Measurements from ENCODE around the gene INHBB. TPM values are rescaled to one million over a fixed set of nuclear protein-coding genes. Genes with fewer than 3 reads are reported as not detected.

Gene INHBB
- total RNA-seq, 1 donor from 2014 or later = not detected

DNA sequence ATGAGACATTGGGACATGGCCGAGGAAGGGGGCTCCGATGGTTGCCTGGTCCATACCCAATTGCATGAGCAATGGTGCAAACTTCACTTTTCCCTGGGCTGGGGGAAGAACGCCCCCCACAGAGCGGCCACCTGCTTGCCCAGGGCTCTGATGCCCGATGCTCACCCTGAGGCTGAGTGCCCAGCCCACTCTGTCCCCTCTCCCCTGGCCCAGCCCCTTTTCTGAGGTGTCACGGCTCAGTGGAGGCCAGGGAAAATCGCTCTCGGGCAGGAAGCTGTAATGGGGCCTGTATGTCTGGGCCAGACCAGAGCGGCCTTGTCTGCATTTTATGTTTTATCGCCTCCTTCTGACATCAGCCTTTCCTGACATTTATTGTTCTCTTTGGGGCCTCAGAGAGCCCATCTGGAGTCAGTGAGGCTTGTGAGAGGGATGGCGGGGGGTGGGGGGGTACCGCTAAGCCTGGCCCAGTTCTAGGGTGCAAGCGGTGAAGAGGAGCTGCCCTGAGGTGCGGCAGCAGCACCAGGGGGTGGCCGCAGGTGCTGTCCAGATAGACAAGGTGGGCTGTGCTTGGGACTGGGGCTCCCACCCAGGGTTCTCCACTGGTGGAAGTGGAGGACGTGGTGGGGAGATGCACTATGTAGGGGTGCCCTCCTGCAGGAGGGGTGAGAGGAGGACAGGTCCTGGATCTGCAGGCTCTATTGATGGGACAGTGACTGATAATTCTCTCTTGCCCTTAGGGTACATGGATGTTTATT is 46.2 kb downstream of the INHBB start:
- Mint-ChIP-seq H3K4me1 (peaks cover 8% of the 10 kb centered on the region), H3K27ac (no peak overlapping the region), H3K27me3 (ENCODE audit: low read depth) (peaks cover 26% of the 10 kb centered on the region), H3K9me3 (no peaks in the 10 kb centered on the region), H3K36me3 (no peaks in the 10 kb centered on the region), H3K4me3 (no peak overlapping the region)
- peak in 1 of 2 experiments; percentile 24 for DNase-seq (ENCODE audit: low spot score in 2 of 2, unreplicated experiment in 2 of 2)
- TF ChIP-seq, protein P1, sequence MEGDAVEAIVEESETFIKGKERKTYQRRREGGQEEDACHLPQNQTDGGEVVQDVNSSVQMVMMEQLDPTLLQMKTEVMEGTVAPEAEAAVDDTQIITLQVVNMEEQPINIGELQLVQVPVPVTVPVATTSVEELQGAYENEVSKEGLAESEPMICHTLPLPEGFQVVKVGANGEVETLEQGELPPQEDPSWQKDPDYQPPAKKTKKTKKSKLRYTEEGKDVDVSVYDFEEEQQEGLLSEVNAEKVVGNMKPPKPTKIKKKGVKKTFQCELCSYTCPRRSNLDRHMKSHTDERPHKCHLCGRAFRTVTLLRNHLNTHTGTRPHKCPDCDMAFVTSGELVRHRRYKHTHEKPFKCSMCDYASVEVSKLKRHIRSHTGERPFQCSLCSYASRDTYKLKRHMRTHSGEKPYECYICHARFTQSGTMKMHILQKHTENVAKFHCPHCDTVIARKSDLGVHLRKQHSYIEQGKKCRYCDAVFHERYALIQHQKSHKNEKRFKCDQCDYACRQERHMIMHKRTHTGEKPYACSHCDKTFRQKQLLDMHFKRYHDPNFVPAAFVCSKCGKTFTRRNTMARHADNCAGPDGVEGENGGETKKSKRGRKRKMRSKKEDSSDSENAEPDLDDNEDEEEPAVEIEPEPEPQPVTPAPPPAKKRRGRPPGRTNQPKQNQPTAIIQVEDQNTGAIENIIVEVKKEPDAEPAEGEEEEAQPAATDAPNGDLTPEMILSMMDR (IDR thresholded peaks at IDR 0.05; ENCODE audit: unreplicated experiment) = no peak

DNA sequence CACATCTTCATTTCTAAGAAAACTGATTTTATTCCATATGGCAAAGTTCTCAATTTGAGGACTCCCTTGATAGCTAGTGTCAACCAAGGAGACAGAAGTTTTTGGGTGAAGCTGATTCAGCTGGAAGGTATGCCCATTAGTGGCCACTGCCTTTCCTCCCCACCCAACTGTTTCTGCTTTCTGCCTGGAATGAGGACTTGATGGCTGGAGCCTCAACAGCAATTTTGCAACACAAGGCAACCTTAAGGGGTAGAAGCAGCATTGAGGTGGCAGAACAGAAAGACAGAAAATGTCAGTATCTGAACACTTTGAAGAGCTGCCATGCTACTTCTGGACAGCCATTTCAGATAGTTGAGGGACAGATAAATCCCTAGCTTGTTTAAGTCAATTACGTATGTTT is 47.0 kb downstream of the INHBB start:
- TF ChIP-seq, protein P1 (IDR thresholded peaks at IDR 0.05; ENCODE audit: unreplicated experiment) = no peak
- peaks cover 10% of the 10 kb centered on the region for H3K4me1 Mint-ChIP-seq
- H3K36me3 Mint-ChIP-seq = no peaks in the 10 kb centered on the region
- no peak for DNase-seq (ENCODE audit: low spot score in 2 of 2, unreplicated experiment in 2 of 2)
- H3K27ac Mint-ChIP-seq = no peak overlapping the region
- H3K4me3 Mint-ChIP-seq = no peak overlapping the region
- H3K27me3 Mint-ChIP-seq (ENCODE audit: low read depth) = peaks cover 30% of the 10 kb centered on the region
- H3K9me3 Mint-ChIP-seq = no peaks in the 10 kb centered on the region

DNA sequence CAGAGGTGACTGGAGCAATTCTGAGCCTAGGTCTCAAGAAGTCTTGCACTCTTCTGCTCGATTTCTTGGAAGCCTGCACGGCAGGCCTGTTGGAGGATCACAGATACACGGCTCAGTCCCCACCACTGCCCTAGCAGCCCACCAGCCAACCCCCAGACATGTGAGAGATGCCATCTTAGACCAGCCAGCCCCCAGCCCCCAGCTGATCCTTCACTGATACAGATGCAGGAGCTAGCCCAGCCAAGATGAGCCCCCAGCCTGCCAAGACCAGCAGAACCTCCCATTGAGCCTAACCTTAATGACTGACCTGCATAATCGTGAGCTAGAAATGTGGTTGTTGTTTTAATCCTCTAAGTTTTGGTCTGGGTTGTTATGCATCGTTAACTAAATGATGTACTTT is 47.5 kb downstream of the INHBB start:
- DNase-seq (ENCODE audit: low spot score in 2 of 2, unreplicated experiment in 2 of 2) = no peak
- H3K27ac Mint-ChIP-seq = no peak overlapping the region
- H3K9me3 Mint-ChIP-seq = no peaks in the 10 kb centered on the region
- peaks cover 10% of the 10 kb centered on the region for H3K4me1 Mint-ChIP-seq
- TF ChIP-seq, protein P1 (IDR thresholded peaks at IDR 0.05; ENCODE audit: unreplicated experiment) = no peak
- H3K27me3 Mint-ChIP-seq (ENCODE audit: low read depth) = peaks cover 35% of the 10 kb centered on the region
- H3K36me3 Mint-ChIP-seq = no peaks in the 10 kb centered on the region
- no peak overlapping the region for H3K4me3 Mint-ChIP-seq

DNA sequence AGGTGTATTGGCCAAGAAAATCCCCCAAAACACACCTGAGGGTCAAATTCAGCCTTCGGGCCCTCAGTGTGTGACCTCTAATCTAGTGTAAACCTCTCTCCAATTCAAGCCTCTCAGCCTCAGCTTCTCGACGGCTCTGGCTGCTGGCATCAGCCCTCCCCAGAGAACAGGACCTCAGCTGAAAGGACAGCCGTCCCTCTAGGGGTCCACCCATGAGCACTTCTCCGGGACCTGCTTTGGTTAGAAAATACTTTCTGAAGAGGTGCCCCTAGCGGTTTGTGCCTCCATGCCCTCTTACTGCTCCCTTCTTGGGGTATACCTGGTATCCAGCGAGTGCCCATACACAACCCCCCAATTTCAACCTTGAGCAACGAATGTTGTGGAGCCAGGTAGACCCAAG is 48.8 kb downstream of the INHBB start:
- Mint-ChIP-seq H3K27ac (no peak overlapping the region), H3K9me3 (no peaks in the 10 kb centered on the region), H3K4me3 (no peak overlapping the region), H3K36me3 (no peaks in the 10 kb centered on the region), H3K27me3 (ENCODE audit: low read depth) (peaks cover 32% of the 10 kb centered on the region), H3K4me1 (peaks cover 10% of the 10 kb centered on the region)
- TF ChIP-seq, protein P1 (IDR thresholded peaks at IDR 0.05; ENCODE audit: unreplicated experiment) = no peak
- DNase-seq (ENCODE audit: low spot score in 2 of 2, unreplicated experiment in 2 of 2) = no peak

DNA sequence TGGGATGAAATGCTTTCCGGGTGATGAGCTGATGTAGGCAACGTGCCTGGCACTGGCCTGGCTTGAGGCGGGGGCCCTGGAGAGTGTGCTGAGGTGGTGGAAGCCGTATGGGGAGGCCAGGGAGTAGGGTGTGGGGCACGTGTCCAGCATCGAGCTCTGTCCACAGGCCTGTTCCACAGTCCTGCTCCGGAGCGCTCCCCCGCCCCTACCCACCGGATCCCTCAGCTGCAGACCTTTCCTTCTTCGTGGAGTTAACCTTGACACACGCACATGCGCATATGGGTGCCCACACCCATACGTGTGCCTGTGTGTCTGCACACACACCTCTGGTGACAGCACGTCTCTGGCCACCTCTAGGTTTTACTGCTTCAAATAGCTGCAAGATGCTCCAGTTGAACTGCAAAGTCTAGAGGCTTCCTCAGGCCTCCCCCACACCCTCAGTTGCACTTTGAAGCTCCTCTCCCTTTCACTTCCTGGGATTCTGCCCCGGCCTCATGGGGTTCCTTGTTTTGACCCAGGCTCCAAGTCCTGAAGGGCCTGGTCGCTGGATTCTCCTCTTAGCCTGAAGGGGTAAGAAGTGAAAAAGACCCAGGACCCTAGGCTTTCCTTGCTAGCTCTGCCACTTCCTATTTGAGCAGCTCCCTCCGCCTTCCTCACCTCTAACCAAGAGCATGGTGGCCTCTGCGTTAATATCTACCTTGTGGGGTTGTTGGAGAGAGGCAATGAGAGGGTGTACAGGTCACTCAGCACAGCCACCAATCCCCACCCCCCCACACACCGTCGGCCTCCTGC is 49.5 kb downstream of the INHBB start:
- Mint-ChIP-seq H3K27ac (no peak overlapping the region), H3K9me3 (no peaks in the 10 kb centered on the region), H3K36me3 (no peaks in the 10 kb centered on the region), H3K4me3 (no peak overlapping the region), H3K4me1 (peaks cover 10% of the 10 kb centered on the region), H3K27me3 (ENCODE audit: low read depth) (peaks cover 30% of the 10 kb centered on the region)
- no peak for DNase-seq (ENCODE audit: low spot score in 2 of 2, unreplicated experiment in 2 of 2)
- TF ChIP-seq, protein P1 (IDR thresholded peaks at IDR 0.05; ENCODE audit: unreplicated experiment) = no peak
